ENCODE results near the gene CALHM6. TPM values are rescaled to one million over a fixed set of nuclear protein-coding genes. Genes with fewer than 3 reads are reported as not detected.

CALHM6 gene
- total and polyA plus RNA-seq, 2 experiments from 2014 or later, result 1.2 to 1.6 TPM

DNA sequence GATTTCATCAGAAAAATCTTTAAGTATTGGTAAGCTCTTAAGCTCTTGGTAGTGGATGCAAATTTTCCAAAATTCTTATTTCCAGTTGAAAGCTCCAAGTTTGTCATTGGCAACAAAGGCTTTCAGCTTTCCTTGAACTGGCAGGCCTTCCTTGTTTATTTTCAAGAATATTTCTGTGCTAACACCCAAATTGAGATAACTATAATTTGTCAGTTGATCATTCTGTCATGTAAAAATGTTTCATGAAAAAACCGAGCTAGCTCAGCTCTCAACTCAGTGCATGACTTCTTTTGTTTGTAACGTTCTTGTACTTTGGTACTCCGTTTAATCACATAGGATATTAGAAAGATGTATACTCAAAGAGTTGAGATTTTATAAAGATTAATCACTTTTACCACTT is 38.9 kb upstream of the CALHM6 start:
- Mint-ChIP-seq H3K9me3 (no peaks in the 10 kb centered on the region; the same call in 2 of the 3 replicates), H3K36me3 (ENCODE audit: low read depth) (peaks cover 16% of the 10 kb centered on the region; the same call in 2 of the 3 replicates), H3K27ac (no peak overlapping the region), H3K27me3 (ENCODE audit: insufficient read depth, low read depth, poor library complexity) (no peaks in the 10 kb centered on the region), H3K4me3 (no peak overlapping the region), H3K4me1 (peaks cover 25% of the 10 kb centered on the region)
- ATAC-seq (no peak), DNase-seq (ENCODE audit: low spot score) (no peak)
- no peak overlapping the region for H3K4me3 ChIP-seq
- peaks cover 22% of the 10 kb centered on the region for H3K4me1 ChIP-seq (ENCODE audit: insufficient read depth)
- no peaks in the 10 kb centered on the region for H3K9me2 ChIP-seq (ENCODE audit: insufficient read depth)
- H3K27me3 ChIP-seq (ENCODE audit: insufficient read depth), result no peaks in the 10 kb centered on the region
- no peak for TF ChIP-seq JUNB (IDR thresholded peaks at IDR 0.05; ENCODE audit: unreplicated experiment)
- TF ChIP-seq STAT1 (IDR thresholded peaks at IDR 0.05; ENCODE audit: unreplicated experiment), result no peak
- TF ChIP-seq, protein P1, sequence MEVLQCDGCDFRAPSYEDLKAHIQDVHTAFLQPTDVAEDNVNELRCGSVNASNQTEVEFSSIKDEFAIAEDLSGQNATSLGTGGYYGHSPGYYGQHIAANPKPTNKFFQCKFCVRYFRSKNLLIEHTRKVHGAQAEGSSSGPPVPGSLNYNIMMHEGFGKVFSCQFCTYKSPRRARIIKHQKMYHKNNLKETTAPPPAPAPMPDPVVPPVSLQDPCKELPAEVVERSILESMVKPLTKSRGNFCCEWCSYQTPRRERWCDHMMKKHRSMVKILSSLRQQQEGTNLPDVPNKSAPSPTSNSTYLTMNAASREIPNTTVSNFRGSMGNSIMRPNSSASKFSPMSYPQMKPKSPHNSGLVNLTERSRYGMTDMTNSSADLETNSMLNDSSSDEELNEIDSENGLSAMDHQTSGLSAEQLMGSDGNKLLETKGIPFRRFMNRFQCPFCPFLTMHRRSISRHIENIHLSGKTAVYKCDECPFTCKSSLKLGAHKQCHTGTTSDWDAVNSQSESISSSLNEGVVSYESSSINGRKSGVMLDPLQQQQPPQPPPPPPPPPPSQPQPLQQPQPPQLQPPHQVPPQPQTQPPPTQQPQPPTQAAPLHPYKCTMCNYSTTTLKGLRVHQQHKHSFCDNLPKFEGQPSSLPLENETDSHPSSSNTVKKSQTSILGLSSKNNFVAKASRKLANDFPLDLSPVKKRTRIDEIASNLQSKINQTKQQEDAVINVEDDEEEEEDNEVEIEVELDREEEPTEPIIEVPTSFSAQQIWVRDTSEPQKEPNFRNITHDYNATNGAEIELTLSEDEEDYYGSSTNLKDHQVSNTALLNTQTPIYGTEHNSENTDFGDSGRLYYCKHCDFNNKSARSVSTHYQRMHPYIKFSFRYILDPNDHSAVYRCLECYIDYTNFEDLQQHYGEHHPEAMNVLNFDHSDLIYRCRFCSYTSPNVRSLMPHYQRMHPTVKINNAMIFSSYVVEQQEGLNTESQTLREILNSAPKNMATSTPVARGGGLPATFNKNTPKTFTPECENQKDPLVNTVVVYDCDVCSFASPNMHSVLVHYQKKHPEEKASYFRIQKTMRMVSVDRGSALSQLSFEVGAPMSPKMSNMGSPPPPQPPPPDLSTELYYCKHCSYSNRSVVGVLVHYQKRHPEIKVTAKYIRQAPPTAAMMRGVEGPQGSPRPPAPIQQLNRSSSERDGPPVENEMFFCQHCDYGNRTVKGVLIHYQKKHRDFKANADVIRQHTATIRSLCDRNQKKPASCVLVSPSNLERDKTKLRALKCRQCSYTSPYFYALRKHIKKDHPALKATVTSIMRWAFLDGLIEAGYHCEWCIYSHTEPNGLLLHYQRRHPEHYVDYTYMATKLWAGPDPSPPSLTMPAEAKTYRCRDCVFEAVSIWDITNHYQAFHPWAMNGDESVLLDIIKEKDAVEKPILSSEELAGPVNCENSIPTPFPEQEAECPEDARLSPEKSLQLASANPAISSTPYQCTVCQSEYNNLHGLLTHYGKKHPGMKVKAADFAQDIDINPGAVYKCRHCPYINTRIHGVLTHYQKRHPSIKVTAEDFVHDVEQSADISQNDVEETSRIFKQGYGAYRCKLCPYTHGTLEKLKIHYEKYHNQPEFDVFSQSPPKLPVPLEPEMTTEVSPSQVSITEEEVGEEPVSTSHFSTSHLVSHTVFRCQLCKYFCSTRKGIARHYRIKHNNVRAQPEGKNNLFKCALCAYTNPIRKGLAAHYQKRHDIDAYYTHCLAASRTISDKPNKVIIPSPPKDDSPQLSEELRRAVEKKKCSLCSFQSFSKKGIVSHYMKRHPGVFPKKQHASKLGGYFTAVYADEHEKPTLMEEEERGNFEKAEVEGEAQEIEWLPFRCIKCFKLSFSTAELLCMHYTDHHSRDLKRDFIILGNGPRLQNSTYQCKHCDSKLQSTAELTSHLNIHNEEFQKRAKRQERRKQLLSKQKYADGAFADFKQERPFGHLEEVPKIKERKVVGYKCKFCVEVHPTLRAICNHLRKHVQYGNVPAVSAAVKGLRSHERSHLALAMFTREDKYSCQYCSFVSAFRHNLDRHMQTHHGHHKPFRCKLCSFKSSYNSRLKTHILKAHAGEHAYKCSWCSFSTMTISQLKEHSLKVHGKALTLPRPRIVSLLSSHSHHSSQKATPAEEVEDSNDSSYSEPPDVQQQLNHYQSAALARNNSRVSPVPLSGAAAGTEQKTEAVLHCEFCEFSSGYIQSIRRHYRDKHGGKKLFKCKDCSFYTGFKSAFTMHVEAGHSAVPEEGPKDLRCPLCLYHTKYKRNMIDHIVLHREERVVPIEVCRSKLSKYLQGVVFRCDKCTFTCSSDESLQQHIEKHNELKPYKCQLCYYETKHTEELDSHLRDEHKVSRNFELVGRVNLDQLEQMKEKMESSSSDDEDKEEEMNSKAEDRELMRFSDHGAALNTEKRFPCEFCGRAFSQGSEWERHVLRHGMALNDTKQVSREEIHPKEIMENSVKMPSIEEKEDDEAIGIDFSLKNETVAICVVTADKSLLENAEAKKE (CRISPR knock-in tag; IDR thresholded peaks at IDR 0.05), result no peak
- TF ChIP-seq EZH2 (IDR thresholded peaks at IDR 0.05; ENCODE audit: low read depth, unreplicated experiment), result no peak
- H3K79me2 ChIP-seq (replicated peaks; ENCODE audit: insufficient read depth), result peaks cover 24% of the 10 kb centered on the region
- H3K36me3 ChIP-seq (ENCODE audit: insufficient read depth), result no peaks in the 10 kb centered on the region
- H4K20me1 ChIP-seq (replicated peaks; ENCODE audit: insufficient read depth), result no peaks in the 10 kb centered on the region
- H3K4me2 ChIP-seq, result no peak overlapping the region
- no peak overlapping the region for H2AFZ ChIP-seq
- H3F3A ChIP-seq (replicated peaks; ENCODE audit: low read depth), result no peaks in the 10 kb centered on the region
- no peak overlapping the region for H3K27ac ChIP-seq (ENCODE audit: low read depth)

DNA sequence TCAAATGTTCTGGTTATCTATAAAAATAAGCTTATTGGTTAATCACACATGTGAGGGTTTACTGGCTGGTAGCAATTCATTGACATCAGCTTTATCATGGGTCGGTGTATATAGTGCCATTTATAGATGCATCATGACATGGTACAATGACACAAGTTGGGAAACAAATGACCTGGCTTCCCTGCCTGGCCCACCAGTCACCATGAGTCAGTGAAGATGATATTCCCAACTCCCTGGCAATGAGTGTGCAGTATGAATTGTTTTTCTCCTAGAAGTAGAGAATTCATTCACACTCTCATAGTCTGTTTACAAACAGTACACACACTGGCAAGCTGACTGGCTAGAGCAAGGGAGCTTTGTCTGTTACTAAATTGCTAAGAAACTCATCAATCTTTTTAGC is 37.2 kb upstream of the CALHM6 start:
- Mint-ChIP-seq H3K36me3 (ENCODE audit: low read depth) (peaks cover 26% of the 10 kb centered on the region), H3K4me3 (no peak overlapping the region), H3K9me3 (no peaks in the 10 kb centered on the region), H3K27ac (0 out of 2 replicates have a peak overlapping the region, but pooled peaks have one; percentile 9), H3K27me3 (ENCODE audit: insufficient read depth, low read depth, poor library complexity) (no peaks in the 10 kb centered on the region), H3K4me1 (peaks cover 25% of the 10 kb centered on the region)
- no peaks in the 10 kb centered on the region for H3K36me3 ChIP-seq (ENCODE audit: insufficient read depth)
- H2AFZ ChIP-seq, result no peak overlapping the region
- no peak overlapping the region for H3K27ac ChIP-seq (ENCODE audit: low read depth)
- H3K9me2 ChIP-seq (ENCODE audit: insufficient read depth), result no peaks in the 10 kb centered on the region
- no peak for TF ChIP-seq JUNB (IDR thresholded peaks at IDR 0.05; ENCODE audit: unreplicated experiment)
- TF ChIP-seq STAT1 (IDR thresholded peaks at IDR 0.05; ENCODE audit: unreplicated experiment), result no peak
- no peak for TF ChIP-seq NANOG (IDR thresholded peaks at IDR 0.05; ENCODE audit: borderline replicate concordance)
- TF ChIP-seq, protein P2, sequence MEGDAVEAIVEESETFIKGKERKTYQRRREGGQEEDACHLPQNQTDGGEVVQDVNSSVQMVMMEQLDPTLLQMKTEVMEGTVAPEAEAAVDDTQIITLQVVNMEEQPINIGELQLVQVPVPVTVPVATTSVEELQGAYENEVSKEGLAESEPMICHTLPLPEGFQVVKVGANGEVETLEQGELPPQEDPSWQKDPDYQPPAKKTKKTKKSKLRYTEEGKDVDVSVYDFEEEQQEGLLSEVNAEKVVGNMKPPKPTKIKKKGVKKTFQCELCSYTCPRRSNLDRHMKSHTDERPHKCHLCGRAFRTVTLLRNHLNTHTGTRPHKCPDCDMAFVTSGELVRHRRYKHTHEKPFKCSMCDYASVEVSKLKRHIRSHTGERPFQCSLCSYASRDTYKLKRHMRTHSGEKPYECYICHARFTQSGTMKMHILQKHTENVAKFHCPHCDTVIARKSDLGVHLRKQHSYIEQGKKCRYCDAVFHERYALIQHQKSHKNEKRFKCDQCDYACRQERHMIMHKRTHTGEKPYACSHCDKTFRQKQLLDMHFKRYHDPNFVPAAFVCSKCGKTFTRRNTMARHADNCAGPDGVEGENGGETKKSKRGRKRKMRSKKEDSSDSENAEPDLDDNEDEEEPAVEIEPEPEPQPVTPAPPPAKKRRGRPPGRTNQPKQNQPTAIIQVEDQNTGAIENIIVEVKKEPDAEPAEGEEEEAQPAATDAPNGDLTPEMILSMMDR (conservative IDR thresholded peaks at IDR 0.05; ENCODE audit: low read depth in 2 of 2), result no peak
- ATAC-seq, result no peak
- H3F3A ChIP-seq (replicated peaks; ENCODE audit: low read depth), result no peaks in the 10 kb centered on the region
- H3K4me3 ChIP-seq, result no peak overlapping the region
- no peaks in the 10 kb centered on the region for H4K20me1 ChIP-seq (replicated peaks; ENCODE audit: insufficient read depth)
- H3K79me2 ChIP-seq (replicated peaks; ENCODE audit: insufficient read depth), result peaks cover 14% of the 10 kb centered on the region; the same call in 1 of the 2 replicates
- DNase-seq (ENCODE audit: low spot score), result no peak
- no peaks in the 10 kb centered on the region for H3K27me3 ChIP-seq (ENCODE audit: insufficient read depth)
- peaks cover 22% of the 10 kb centered on the region for H3K4me1 ChIP-seq (ENCODE audit: insufficient read depth)
- H3K4me2 ChIP-seq, result no peak overlapping the region
